GM18907 (cell line): ENCODE data around the gene PHYKPL.
"Not testable (repeated sequence)": the region's sequence is repeated elsewhere in the genome, so short reads cannot be mapped to it uniquely, and the experiment has no call there.

ENCODE experiments used
- ATAC-seq: cut with Tn5 transposase; IDR thresholded peaks from one replicate; pipeline ENCODE4 v1.9.1; 2021; ENCODE audit warnings: mild to moderate bottlenecking, moderate library complexity; ENCODE audit not compliant: unreplicated experiment

PHYKPL gene

DNA sequence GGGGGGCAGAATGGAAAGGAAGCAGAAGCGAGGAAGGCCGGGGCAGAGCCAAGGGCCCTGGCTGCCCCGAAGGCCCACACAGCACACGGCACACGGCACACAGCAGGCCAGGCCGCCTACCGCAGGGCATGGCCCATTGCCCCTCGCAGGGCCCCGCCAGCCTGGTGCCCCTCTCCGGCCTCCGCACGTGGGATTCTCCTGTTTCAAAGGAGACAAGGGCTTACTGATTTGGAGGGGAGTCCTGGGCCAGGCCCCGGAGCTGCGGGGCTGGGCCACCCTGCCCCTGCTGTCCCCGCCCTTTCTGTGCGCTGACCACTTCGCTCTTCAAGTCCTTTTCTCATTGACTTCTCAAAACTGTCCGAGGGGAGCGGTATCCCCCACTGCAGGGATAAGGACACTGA lies 7.7 kb upstream of the PHYKPL start:
- ATAC-seq: no peak

DNA sequence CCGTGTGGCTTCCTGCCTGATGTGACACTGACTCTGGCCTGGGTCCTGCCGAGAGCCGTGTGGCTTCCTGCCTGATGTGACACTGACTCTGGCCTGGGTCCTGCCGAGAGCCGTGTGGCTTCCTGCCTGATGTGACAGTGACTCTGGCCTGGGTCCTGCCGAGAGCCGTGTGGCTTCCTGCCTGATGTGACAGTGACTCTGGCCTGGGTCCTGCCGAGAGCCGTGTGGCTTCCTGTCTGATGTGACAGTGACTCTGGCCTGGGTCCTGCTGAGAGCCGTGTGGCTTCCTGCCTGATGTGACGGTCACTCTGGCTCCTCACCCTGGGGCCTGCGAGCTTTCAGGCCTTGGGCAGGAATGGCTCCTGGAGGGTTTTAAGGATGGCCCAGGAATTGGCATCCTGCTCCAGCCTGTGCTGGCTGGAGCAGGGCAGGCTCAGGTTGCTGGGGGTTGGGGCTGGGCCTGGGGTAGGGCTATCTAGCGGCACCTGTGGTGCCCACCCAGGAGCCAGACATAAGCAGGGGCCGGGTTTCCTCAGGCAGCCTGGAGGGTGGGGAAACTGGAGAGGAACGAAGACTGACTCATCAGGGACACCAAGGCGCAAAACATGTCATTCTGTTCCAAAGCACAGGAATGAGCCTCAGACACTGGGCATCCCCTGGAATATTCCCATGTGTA lies 7.2 kb upstream of the PHYKPL start:
- ATAC-seq: not testable (repeated sequence)

DNA sequence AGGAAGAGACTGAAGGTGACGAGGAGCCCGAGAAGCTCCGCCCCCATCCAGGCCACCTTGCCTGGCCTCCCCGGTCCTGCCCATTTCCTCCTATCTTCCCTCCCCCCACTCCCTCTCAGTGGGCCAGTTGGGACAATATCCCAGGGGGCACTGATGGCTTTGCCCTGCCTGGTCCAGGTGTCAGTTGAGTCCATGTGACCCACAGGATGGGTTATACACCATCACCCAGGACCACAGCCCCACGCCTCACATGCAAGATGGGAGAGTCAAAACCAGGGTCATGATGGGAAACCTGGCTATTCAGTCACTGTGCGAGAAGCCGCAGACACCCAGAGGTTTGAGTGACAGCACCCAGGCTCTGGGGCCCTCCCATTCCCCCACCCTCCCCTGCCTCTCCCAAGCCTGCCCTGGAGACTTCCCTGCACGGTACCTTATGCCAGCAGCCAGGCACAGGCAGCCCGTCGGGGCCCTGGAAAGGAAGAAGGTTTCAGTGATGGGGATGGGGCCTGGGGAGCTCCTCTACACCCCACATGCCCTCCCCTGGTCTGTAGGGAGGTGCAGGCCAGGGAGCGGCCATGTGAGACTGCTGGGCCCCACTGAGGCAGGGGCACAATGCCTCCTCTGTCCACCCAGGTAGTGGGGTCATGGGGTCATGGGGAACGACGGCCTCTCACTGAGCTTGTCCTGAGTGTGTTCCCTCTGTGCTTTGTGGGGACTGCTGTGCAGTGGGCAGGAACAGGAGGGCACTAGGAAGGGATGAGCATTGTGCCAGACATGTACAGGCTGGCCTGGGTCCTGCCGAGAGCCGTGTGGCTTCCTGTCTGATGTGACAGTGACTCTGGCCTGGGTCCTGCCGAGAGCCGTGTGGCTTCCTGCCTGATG lies 6.3 kb upstream of the PHYKPL start:
- no peak for ATAC-seq

- no peak for ATAC-seq
These were observed 5.7 kb upstream of the PHYKPL start for GRCh38 chr5:178238313-178238635.

DNA sequence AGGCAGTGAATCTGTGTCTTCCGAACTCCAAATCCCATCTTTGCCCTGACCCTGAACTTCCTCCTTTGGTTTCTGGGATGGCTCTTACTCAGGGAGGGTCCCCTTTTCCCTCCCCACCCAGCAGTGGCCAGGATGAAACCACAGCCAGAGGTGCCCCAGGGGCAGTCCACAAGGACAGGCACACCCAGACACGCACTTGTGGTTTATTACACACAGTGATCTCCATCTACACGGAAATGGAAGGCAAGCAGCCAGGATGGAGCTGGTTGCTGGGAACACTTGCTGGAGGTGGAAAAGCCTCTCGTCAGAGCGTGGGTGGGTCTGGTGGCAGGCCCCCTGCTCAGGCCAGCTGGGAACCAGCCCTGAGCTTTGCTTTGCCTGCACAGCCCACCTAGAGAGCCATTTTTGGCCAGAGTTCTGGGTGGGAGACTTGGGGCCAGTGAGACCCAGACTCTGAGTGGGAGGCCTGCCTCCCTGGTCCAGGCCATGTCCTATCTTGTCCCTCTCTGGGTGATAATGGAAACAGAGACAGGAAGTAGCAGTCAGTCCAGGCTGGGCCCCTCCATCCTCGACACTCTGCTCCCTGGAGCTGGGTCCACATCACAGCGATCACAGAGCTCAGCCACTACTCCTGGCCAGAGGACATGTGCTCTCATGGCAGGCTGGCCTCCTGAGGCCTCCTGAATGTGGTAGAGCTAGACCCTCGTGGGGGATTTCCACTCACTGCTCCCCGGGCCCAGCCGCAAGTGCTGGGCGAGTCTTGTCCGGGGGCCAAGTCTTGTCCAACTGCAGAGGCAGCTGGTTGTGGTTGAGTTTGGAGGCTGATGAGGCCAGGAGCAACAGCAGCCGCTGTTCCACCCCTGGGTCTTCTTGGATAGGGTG lies 5.1 kb upstream of the PHYKPL start:
- no peak for ATAC-seq

GRCh38 chr5:178236679-178237078 lies 4.1 kb upstream of the PHYKPL start:
- no peak for ATAC-seq

- ATAC-seq: no peak
These were observed 3.5 kb upstream of the PHYKPL start for GRCh38 chr5:178236126-178236525.

DNA sequence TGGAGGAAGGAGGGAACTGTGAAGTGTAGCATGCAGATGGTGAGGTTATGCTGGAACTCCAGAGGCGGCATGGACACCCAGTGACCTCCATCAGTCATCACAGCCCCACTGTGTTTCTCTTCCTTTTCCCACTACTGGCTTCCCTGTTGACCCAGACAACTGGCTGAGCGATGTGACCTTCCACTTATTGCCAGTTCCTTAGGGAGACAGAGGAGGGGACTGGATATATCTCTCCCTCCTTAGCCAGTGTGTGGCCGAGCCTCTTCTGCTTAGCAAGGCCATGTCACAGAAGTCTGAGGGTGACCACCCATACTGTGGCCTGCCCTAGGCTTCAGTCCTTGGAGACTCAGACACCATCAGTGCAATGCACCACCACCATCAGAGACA lies 3.0 kb upstream of the PHYKPL start:
- no peak for ATAC-seq

- ATAC-seq: peak; percentile 23
These were observed 2.4 kb upstream of the PHYKPL start for GRCh38 chr5:178234750-178235587.

DNA sequence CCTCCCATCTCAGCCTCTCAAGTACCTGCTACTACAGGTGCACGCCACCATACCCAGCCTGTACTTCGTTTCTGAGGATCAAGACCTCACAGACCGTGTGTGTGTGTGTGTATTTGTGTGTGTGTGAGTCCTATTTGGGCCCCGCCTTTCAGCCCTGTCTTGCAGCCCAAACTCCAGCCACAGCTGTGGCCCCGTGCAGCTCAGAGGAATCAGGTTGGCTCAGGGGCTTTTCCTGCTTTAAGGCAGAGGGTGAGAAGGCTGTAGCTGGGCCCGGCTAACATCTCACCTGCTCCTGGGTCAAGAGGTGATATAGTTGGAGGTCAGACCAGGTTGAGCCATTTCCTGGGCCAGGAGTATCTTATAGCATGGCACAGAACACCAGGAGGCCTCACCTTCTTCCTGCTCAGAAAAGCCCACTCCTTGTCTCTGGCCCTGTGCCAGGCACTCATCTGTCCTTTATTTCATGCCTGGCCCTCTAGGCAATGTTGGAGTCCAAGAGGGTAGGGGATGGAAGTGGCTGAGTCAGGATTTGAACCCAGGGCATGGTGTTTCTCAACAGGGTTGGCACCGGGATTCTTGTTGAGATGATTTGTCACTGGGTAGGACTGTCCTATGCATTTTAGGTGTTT lies 1.6 kb upstream of the PHYKPL start:
- no peak for ATAC-seq

DNA sequence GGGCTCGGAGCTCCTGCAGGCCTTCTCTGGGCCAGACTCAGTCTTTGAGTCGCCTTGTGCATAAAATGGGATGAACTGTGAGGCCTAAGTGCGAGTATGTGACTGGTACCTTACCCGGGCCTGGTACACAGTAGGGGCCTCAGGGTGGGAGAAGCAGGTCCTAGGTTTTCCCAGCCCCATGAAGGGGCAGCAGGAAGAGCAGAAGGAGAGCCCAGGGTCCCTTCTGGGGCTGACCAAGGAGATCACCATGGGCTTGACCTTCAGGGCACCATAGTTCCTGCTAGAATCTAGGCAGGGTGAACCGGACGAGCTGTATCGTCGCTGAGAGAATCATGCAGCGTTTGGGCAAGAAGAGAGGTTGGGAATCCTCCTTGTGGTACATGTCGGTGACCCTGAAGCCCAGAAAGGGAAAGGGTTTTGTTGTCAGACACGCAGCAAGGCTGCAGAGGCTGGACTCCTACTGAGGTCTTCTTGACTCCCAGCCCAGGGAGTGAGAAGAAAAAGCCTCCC lies 373 bp upstream of the PHYKPL start:
- no peak for ATAC-seq

GRCh38 chr5:178231539-178232123 lies 971 bp downstream of the PHYKPL start:
- no peak for ATAC-seq

- ATAC-seq: no peak
These were observed 1.6 kb downstream of the PHYKPL start for GRCh38 chr5:178230879-178231538.

DNA sequence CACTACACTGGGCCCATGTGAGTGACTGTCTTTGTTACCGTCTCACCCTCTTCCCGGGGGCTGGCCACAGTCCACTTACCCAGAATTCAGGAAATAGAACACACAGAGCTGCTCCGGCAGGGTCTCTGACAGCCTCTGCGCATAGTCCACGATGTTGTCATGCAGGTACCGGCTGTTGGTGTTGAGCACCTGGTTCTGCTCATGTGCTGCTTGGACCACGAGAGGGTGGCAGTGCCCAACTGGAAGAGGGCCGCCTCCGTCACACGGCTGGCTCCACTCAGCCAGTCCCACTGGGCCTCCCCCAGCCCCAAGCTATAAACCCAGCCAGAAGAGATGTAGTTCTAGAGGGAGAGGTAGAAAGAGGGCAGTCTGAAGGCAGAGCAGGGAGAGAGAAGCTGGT lies 2.7 kb downstream of the PHYKPL start:
- ATAC-seq: no peak

DNA sequence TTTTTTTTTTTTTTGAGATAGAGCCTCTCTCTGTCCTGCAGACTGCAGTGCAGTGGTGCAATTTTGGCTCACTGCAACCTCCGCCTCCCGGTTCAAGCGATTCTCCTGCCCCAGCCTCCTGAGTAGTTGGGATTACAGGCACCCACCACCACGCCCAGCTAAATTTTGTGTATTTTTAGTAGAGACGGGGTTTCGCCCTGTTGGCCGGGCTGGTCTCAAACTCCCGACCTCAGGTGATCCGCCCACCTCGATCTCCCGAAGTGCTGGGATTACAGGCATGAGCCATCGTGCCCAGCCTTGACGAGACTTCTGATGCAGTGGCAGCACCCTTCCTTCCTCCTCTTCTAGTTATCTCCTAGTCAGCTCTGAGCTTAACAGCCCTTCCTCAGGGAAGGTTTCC lies 3.5 kb downstream of the PHYKPL start:
- ATAC-seq: not testable (repeated sequence)

- ATAC-seq: no peak
These were observed 4.0 kb downstream of the PHYKPL start for GRCh38 chr5:178228609-178229008.

DNA sequence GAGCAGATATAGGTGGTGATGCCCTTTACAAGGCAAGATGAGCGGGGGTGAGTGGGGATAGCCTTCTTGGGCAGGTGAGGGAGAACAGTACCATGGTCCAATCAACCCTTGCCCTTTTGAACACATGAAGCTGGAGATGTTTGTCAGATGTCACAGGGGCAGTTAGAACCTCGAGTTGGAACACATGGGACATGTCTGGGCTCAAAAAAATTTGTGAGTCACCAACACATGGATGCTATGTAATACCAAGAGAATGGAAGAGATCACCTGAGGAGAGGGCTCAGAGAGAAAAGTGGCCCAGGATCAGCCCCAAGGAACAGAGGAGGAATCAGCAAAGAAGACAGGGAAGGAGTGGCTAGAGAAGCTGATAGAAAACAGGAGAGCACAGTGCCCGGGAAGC lies 4.7 kb downstream of the PHYKPL start:
- ATAC-seq: no peak

- ATAC-seq: no peak
These were observed 5.4 kb downstream of the PHYKPL start for GRCh38 chr5:178227138-178227659.

GRCh38 chr5:178225174-178225573 lies 7.4 kb downstream of the PHYKPL start:
- no peak for ATAC-seq
